Liver (tissue), 9 donors: Measurements from ENCODE around the gene CBX5. TPM values are rescaled to one million over a fixed set of nuclear protein-coding genes. Genes with fewer than 3 reads are reported as not detected.
A peak's percentile ranks its signal among the peaks of the same experiment; 100 is the strongest.

ENCODE experiments used
- DNase-seq: peaks from one replicate; pipeline ENCODE4 v3.0.0-alpha.2; 2017; ENCODE audit warnings: low spot score
- H3K27ac ChIP-seq, 2 donors: one replicate each; pipeline ENCODE4 v1.7.0; 2013; ENCODE audit warnings: inconsistent platforms in 2 of 2, low read length in 2 of 2, control low read depth in 1 of 2, low read depth in 1 of 2, mild to moderate bottlenecking in 1 of 2
- H3K27me3 ChIP-seq, 4 donors: one replicate each; pipeline versions ENCODE4 v1.6.1 to v1.7.0; 2013; ENCODE audit warnings: low read length in 3 of 4, inconsistent platforms in 1 of 4, mild to moderate bottlenecking in 1 of 4, moderate library complexity in 1 of 4; ENCODE audit not compliant: control insufficient read depth in 4 of 4, insufficient read depth in 4 of 4
- H3K36me3 ChIP-seq, 4 donors: one replicate each; pipeline versions ENCODE4 v1.6.1 to v1.7.0; 2013; ENCODE audit warnings: low read length in 3 of 4, mild to moderate bottlenecking in 3 of 4, low read depth in 1 of 4, moderate library complexity in 1 of 4; ENCODE audit not compliant: control insufficient read depth in 4 of 4, insufficient read depth in 3 of 4
- H3K4me1 ChIP-seq, 4 donors: one replicate each; pipeline versions ENCODE4 v1.6.1 to v1.7.0; 2013; ENCODE audit warnings: low read length in 3 of 4, mild to moderate bottlenecking in 3 of 4, moderate library complexity in 1 of 4; ENCODE audit not compliant: control insufficient read depth in 4 of 4, insufficient read depth in 4 of 4
- H3K4me3 ChIP-seq, 3 donors: one replicate each; pipeline versions ENCODE4 v1.6.1 to v1.7.0; 2013; ENCODE audit warnings: low read length in 3 of 3, control low read depth in 1 of 3, low read depth in 1 of 3, mild to moderate bottlenecking in 1 of 3
- H3K9ac ChIP-seq, 2 donors: one replicate each; pipeline ENCODE4 v1.7.0; 2013; ENCODE audit warnings: low read length in 2 of 2, mild to moderate bottlenecking in 2 of 2, moderate library complexity in 2 of 2, control low read depth in 1 of 2, low read depth in 1 of 2
- H3K9me3 ChIP-seq, 4 donors: one replicate each; pipeline versions ENCODE4 v1.6.1 to v1.7.0; 2013; ENCODE audit warnings: low read length in 3 of 4; ENCODE audit not compliant: control insufficient read depth in 4 of 4
- ATF3 ChIP-seq: IDR thresholded peaks from 2 replicates; pipeline ENCODE4 v1.6.1; 2016; ENCODE audit warnings: antibody characterized with exemption
- CTCF ChIP-seq: fragments of 150-350 bp; IDR thresholded peaks from 2 replicates; pipeline ENCODE4 v1.5.1; 2017; ENCODE audit warnings: improper control_type of control experiment, low read depth, low read length; ENCODE audit not compliant: missing input control
- EGR1 ChIP-seq, 2 donors: IDR thresholded peaks; 2 replicates each; pipeline ENCODE4 v1.6.1; 2016 to 2018; ENCODE audit warnings: antibody characterized with exemption in 2 of 2, low read depth in 2 of 2
- FOXA1 ChIP-seq: IDR thresholded peaks from 2 replicates; pipeline ENCODE4 v1.6.1; 2016; ENCODE audit warnings: antibody characterized with exemption
- FOXA2 ChIP-seq: IDR thresholded peaks from 2 replicates; pipeline ENCODE4 v1.6.1; 2016; ENCODE audit warnings: antibody characterized with exemption
- GABPA ChIP-seq, 2 donors: IDR thresholded peaks in 1 of 2; conservative IDR thresholded peaks in 1 of 2; 2 replicates each; pipeline ENCODE4 v1.6.1; 2016; ENCODE audit warnings: antibody characterized with exemption in 2 of 2, mild to moderate bottlenecking in 1 of 2, moderate library complexity in 1 of 2
- HNF4A ChIP-seq, 2 donors: conservative IDR thresholded peaks; 2 replicates each; pipeline ENCODE4 v1.6.1; 2016; ENCODE audit warnings: antibody characterized with exemption in 2 of 2, mild to moderate bottlenecking in 2 of 2
- JUND ChIP-seq, 2 donors: IDR thresholded peaks; 2 replicates each; pipeline ENCODE4 v1.6.1; 2016; ENCODE audit warnings: antibody characterized with exemption in 2 of 2
- MAX ChIP-seq: IDR thresholded peaks from 2 replicates; pipeline ENCODE4 v1.6.1; 2016; ENCODE audit warnings: antibody characterized with exemption
- NR2F2 ChIP-seq: IDR thresholded peaks from 2 replicates; pipeline ENCODE4 v1.6.1; 2016; ENCODE audit warnings: antibody characterized with exemption
- RAD21 ChIP-seq, 2 donors: IDR thresholded peaks; 2 replicates each; pipeline ENCODE4 v1.6.1; 2016; ENCODE audit warnings: antibody characterized with exemption in 2 of 2, mild to moderate bottlenecking in 2 of 2
- REST ChIP-seq: IDR thresholded peaks from 2 replicates; pipeline ENCODE4 v1.6.1; 2016; ENCODE audit warnings: antibody characterized with exemption, mild to moderate bottlenecking
- RXRA ChIP-seq, 2 donors: IDR thresholded peaks; 2 replicates each; pipeline ENCODE4 v1.6.1; 2017 to 2018; ENCODE audit warnings: antibody characterized with exemption in 2 of 2, mild to moderate bottlenecking in 1 of 2
- SP1 ChIP-seq: IDR thresholded peaks from 2 replicates; pipeline ENCODE4 v1.6.1; 2018; ENCODE audit warnings: antibody characterized with exemption, mild to moderate bottlenecking
- TAF1 ChIP-seq: conservative IDR thresholded peaks from 2 replicates; pipeline ENCODE4 v1.6.1; 2016; ENCODE audit warnings: antibody characterized with exemption, mild to moderate bottlenecking
- YY1 ChIP-seq: IDR thresholded peaks from 2 replicates; pipeline ENCODE4 v1.6.1; 2016; ENCODE audit warnings: antibody characterized with exemption, mild to moderate bottlenecking
- ZBTB33 ChIP-seq: IDR thresholded peaks from 2 replicates; pipeline ENCODE4 v1.6.1; 2016; ENCODE audit warnings: antibody characterized with exemption
- WGBS: extraction: QIAGEN DNeasy Blood & Tissue Kit; methylation state at CpG from one replicate; pipeline ENCODE4 v1.1.7; 2013; 5-methylcytosine and 5-hydroxymethylcytosine counted together
- polyA plus RNA-seq, 2 donors: library from polyadenylated mRNA; stranded (reverse) in 1 of 2; unstranded in 1 of 2; fragments of 200-250 nt in 1 of 2; fragments of >200 nt in 1 of 2; fragmentation: Nextera tagmentation in 1 of 2; extraction: Ambion mirVana in 1 of 2; gene quantifications; one replicate each; pipeline versions ENCODE4 v1.2.1 to v1.2.3, GENCODE V29; 2013 to 2015
- total RNA-seq, 2 donors: library from RNA; depleted of rRNA; stranded (reverse); fragments of >200 nt; gene quantifications; one replicate each; pipeline ENCODE4 v1.2.3, GENCODE V29; 2014
- donor health status: healthy.
- donor health status: healthy.
- donor health status: healthy.
- donor health status: healthy.
- donor health status: healthy.

The CBX5 gene
- total and polyA plus RNA-seq, 4 donors: 4.4 to 62.3 (median 12.6) TPM

- no peaks in the 10 kb centered on the region for H3K9me3 ChIP-seq
- DNase-seq: no peak
- no peaks in the 10 kb centered on the region for H3K36me3 ChIP-seq
- no peak for TF ChIP-seq ZBTB33
- TF ChIP-seq CTCF: no peak
- TF ChIP-seq NR2F2: no peak
- no peak for TF ChIP-seq RXRA (IDR thresholded peaks at IDR 0.05)
- no peak for TF ChIP-seq MAX
- TF ChIP-seq JUND (IDR thresholded peaks at IDR 0.05): no peak
- no peak for TF ChIP-seq EGR1 (IDR thresholded peaks at IDR 0.05; ENCODE audit: low read depth in 2 of 2)
- TF ChIP-seq ATF3: no peak
- TF ChIP-seq RAD21 (IDR thresholded peaks at IDR 0.05): no peak
- no peak for TF ChIP-seq TAF1
- TF ChIP-seq FOXA2: no peak
- no peak for TF ChIP-seq GABPA (IDR thresholded peaks at IDR 0.05 in 1 of 2, conservative IDR thresholded peaks at IDR 0.05 in 1 of 2)
- TF ChIP-seq SP1: no peak
- TF ChIP-seq FOXA1: no peak
- no peak for TF ChIP-seq HNF4A (conservative IDR thresholded peaks at IDR 0.05)
- H3K9ac ChIP-seq: no peak overlapping the region
- peaks cover 0 to 8% (median 4%) of the 10 kb centered on the region in 4 donors for H3K27me3 ChIP-seq
- WGBS: 75% methylated on average over 5 of the region's 5 CpGs
- peak overlapping the region in 1 of 2 donors; percentile 31 for H3K27ac ChIP-seq
- H3K4me1 ChIP-seq: peaks cover 0 to 4% (median 0%) of the 10 kb centered on the region in 4 donors
- no peak overlapping the region for H3K4me3 ChIP-seq
Measured at GRCh38 chr12:54197010-54197409, 82.9 kb downstream of the CBX5 start.

- H3K4me3 ChIP-seq: no peak overlapping the region
- no peaks in the 10 kb centered on the region for H3K36me3 ChIP-seq
- no peaks in the 10 kb centered on the region for H3K9me3 ChIP-seq
- no peak overlapping the region for H3K9ac ChIP-seq
- WGBS: 75% methylated on average over 5 of the region's 5 CpGs
- TF ChIP-seq JUND (IDR thresholded peaks at IDR 0.05) (no peak), MAX (no peak), ZBTB33 (no peak), NR2F2 (no peak), FOXA1 (no peak), GABPA (IDR thresholded peaks at IDR 0.05 in 1 of 2, conservative IDR thresholded peaks at IDR 0.05 in 1 of 2) (no peak), TAF1 (no peak), SP1 (no peak), RAD21 (IDR thresholded peaks at IDR 0.05) (no peak), CTCF (no peak), YY1 (no peak), REST (no peak), HNF4A (conservative IDR thresholded peaks at IDR 0.05) (no peak), FOXA2 (no peak)
- H3K4me1 ChIP-seq: peaks cover 0 to 4% (median 2%) of the 10 kb centered on the region in 4 donors
- DNase-seq: no peak
- H3K27me3 ChIP-seq: peaks cover 0 to 8% (median 4%) of the 10 kb centered on the region in 4 donors
- H3K27ac ChIP-seq: peak overlapping the region in 1 of 2 donors; percentile 31
Measured at GRCh38 chr12:54196396-54196795, 83.5 kb downstream of the CBX5 start.
